Activated CD8-positive, alpha-beta T cell treated with anti-CD3 and anti-CD28 coated beads for 36 hours (primary cell): Measurements from ENCODE around the gene TMEM247. TPM values are rescaled to one million over a fixed set of nuclear protein-coding genes. Genes with fewer than 3 reads are reported as not detected.

Source experiments
- ATAC-seq: fragments of 200-7000 bp; cut with Tn5 transposase; one replicate; pipeline ENCODE4 v1.10.0; 2021; ENCODE audit warnings: mild to moderate bottlenecking, moderate library complexity
- CTCF ChIA-PET: fragments of 350-600 bp; sonication (Branson Sonifier 250); formaldehyde crosslinking; loops from one replicate; lab custom pipeline; 2021; ENCODE audit warnings: antibody characterized with exemption; lab: Charles Lee
- POLR2A ChIA-PET: fragments of 350-600 bp; sonication (Branson Sonifier 250); formaldehyde crosslinking; loops from one replicate; lab custom pipeline; 2021; ENCODE audit warnings: antibody characterized with exemption; lab: Charles Lee
- DNase-seq: peaks from one replicate; pipeline ENCODE4 v3.0.0-alpha.2; 2020
- H3K27ac Mint-ChIP-seq: one replicate; pipeline ENCODE4 v1.8.0; 2021; ENCODE audit warnings: mild to moderate bottlenecking, mixed read lengths
- H3K27me3 Mint-ChIP-seq: one replicate; pipeline ENCODE4 v1.8.0; 2021; ENCODE audit warnings: mixed read lengths
- H3K36me3 Mint-ChIP-seq: one replicate; pipeline ENCODE4 v1.8.0; 2021; ENCODE audit warnings: low read depth, mixed read lengths
- H3K4me1 Mint-ChIP-seq: one replicate; pipeline ENCODE4 v1.8.0; 2021; ENCODE audit warnings: low read depth, mixed read lengths
- H3K4me3 Mint-ChIP-seq: one replicate; pipeline ENCODE4 v1.8.0; 2021; ENCODE audit warnings: mild to moderate bottlenecking, moderate library complexity, mixed read lengths
- H3K9me3 Mint-ChIP-seq: one replicate; pipeline ENCODE4 v1.8.0; 2021; ENCODE audit warnings: mixed read lengths
- intact Hi-C: fragments of 100-400 bp; cut with micrococcal nuclease; formaldehyde crosslinking; loops from one replicate; pipeline ENCODE4 v1.10.0; 2022
- total RNA-seq, 2 experiments: library from RNA; stranded (reverse); gene quantifications; one replicate each; pipeline ENCODE4 v1.2.3, GENCODE V29; 2021
- TF ChIP-seq, protein P1 (sequence below): fragments of 200-600 bp; IDR thresholded peaks from one replicate; pipeline ENCODE4 v1.8.0; 2022; ENCODE audit warnings: antibody characterized with exemption, mild to moderate bottlenecking

TMEM247 gene
- not detected for total RNA-seq

DNA sequence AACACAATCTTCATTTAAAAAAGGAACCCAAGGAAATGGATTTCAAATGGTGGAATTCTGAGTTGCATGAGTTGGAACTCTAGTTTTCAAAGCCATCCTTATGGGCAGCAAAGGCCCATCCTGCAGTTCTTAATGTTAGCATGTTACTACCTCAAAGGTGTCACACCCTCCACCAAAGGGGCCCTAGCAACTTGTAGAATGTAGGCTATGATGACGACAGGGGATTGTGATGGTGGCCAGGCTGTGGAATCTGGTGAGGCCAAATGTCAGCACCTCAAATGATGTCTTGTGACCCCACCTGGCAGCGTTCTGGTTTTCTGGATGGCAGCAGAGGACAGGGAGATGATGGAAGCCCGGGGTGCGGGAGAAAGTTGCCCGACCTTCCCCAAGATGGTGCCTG is at the start of gene TMEM247:
TSS of gene TMEM247 (plus strand) at position 301 of the 400 bp plus-strand sequence.
- ChIA-PET POLR2A (no interaction called here), CTCF (interaction anchor here (1.2 kb wide), 1 partner anchor 76 kb away, joined by 3 read pairs; no protein-coding TSS in a partner anchor)
- TF ChIP-seq, protein P1, sequence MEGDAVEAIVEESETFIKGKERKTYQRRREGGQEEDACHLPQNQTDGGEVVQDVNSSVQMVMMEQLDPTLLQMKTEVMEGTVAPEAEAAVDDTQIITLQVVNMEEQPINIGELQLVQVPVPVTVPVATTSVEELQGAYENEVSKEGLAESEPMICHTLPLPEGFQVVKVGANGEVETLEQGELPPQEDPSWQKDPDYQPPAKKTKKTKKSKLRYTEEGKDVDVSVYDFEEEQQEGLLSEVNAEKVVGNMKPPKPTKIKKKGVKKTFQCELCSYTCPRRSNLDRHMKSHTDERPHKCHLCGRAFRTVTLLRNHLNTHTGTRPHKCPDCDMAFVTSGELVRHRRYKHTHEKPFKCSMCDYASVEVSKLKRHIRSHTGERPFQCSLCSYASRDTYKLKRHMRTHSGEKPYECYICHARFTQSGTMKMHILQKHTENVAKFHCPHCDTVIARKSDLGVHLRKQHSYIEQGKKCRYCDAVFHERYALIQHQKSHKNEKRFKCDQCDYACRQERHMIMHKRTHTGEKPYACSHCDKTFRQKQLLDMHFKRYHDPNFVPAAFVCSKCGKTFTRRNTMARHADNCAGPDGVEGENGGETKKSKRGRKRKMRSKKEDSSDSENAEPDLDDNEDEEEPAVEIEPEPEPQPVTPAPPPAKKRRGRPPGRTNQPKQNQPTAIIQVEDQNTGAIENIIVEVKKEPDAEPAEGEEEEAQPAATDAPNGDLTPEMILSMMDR, result no peak
- Mint-ChIP-seq H3K4me1 (peaks cover 9% of the 10 kb centered on the region), H3K9me3 (peaks cover 4% of the 10 kb centered on the region), H3K27ac (no peak within 1 kb of the TSS), H3K4me3 (no peak within 1 kb of the TSS), H3K27me3 (no peaks in the 10 kb centered on the region), H3K36me3 (peaks cover 2% of the 10 kb centered on the region)
- intact Hi-C loops, result no loop called here
- DNase-seq (no peak), ATAC-seq (no peak)

DNA sequence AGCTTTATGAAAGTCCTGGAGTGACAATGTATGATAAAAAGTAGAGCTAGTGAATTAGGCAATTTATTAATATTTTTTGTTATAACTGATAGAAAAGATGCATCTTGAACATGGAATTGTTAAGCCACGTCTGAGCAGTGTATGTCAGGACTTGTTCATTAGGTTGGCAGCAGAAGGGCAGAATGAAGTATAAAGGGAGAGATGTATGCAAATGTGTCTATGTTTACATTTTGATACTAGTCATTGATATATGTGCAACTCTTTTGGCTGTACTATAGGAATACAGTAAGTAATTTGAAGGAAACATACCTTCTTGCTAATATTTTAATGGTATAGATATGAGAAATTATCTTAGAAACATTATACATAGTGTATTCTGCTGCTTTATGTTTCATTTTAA is 49.0 kb upstream of the TMEM247 start:
- ChIA-PET POLR2A (interaction anchor here (0.7 kb wide), 1 partner anchor 8 kb away, joined by 3 read pairs; no protein-coding TSS in a partner anchor), CTCF (interaction anchor here (1.1 kb wide), 1 partner anchor 17 kb away, joined by 3 read pairs; no protein-coding TSS in a partner anchor)

DNA sequence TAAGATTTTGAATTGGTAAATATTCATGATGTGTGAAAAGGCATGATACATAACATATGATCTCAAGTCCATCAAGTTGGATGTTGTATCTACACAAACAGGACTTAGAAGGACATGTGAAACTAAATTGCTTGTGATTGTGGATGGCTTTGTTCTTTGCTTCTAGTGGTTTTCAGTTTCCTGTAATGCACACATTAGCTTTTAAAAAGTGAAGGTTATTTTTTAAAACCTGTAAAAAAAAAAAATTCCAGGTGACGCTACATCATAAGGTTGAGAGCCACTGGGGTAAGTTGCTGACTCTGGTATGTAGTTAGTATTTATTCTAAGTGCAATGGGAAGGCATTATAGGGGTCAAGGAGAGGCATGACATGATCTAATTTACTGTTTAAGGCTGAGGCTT is 48.4 kb upstream of the TMEM247 start:
- ChIA-PET POLR2A (interaction anchor here (0.7 kb wide), 1 partner anchor 9 kb away, joined by 3 read pairs; no protein-coding TSS in a partner anchor), CTCF (no interaction called here)
- TF ChIP-seq, protein P1, result no peak
- no peak for ATAC-seq
- intact Hi-C loops, result no loop called here
- peaks cover 3% of the 10 kb centered on the region for H3K9me3 Mint-ChIP-seq
- H3K4me1 Mint-ChIP-seq, result peaks cover 38% of the 10 kb centered on the region
- no peak for DNase-seq
- no peaks in the 10 kb centered on the region for H3K36me3 Mint-ChIP-seq
- H3K27ac Mint-ChIP-seq, result no peak overlapping the region
- H3K4me3 Mint-ChIP-seq, result no peak overlapping the region
- H3K27me3 Mint-ChIP-seq, result no peaks in the 10 kb centered on the region

More for the DNA sequence above, 49.0 kb upstream of the TMEM247 start:
- DNase-seq (no peak), ATAC-seq (no peak)
- intact Hi-C loops, result no loop called here
- Mint-ChIP-seq H3K27me3 (no peaks in the 10 kb centered on the region), H3K27ac (no peak overlapping the region), H3K4me1 (peaks cover 36% of the 10 kb centered on the region), H3K9me3 (peaks cover 3% of the 10 kb centered on the region), H3K36me3 (no peaks in the 10 kb centered on the region), H3K4me3 (no peak overlapping the region)
- TF ChIP-seq, protein P1, result no peak

DNA sequence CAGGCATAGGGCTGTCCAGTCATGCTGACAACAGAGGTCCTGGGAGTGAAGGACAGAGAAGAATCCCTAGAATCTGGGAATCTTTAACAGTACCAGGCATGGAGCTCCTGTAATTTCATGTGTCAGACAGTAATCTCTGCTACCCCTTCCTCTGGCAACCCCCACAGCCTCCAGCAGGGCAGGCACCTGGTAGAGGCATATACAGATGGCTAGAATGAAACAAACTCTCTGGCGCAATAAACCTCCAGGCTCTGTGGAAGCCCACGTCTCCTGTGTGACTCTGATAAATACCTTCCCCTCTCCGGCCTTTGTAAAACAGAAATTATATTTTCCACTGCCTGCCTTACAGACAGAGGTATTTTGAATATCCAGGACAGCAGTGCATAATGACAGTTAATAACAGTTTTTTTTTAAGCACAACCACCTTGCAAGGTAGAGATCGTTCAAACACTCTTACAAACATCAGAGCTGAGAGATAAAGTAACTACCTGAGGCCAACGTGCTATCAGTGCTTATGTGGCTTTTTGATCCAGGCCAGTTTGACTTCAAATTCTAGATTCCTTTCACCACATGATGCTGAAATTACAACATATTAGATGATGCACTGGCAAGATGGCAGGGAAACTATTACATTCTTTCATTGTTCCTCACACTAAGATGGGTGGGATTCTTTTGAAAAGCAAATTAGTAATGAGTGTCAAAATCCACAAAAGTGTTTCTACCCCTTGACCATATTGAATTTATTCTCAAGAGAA is 47.7 kb upstream of the TMEM247 start:
- DNase-seq, result no peak
- POLR2A ChIA-PET, result interaction anchor here (0.7 kb wide), 1 partner anchor 9 kb away, joined by 3 read pairs; no protein-coding TSS in a partner anchor
- ATAC-seq, result no peak
- Mint-ChIP-seq H3K9me3 (peaks cover 3% of the 10 kb centered on the region), H3K36me3 (no peaks in the 10 kb centered on the region), H3K27me3 (no peaks in the 10 kb centered on the region), H3K4me3 (no peak overlapping the region), H3K4me1 (peaks cover 38% of the 10 kb centered on the region), H3K27ac (no peak overlapping the region)
- TF ChIP-seq, protein P1, result no peak
- intact Hi-C loops, result no loop called here
- CTCF ChIA-PET, result no interaction called here

DNA sequence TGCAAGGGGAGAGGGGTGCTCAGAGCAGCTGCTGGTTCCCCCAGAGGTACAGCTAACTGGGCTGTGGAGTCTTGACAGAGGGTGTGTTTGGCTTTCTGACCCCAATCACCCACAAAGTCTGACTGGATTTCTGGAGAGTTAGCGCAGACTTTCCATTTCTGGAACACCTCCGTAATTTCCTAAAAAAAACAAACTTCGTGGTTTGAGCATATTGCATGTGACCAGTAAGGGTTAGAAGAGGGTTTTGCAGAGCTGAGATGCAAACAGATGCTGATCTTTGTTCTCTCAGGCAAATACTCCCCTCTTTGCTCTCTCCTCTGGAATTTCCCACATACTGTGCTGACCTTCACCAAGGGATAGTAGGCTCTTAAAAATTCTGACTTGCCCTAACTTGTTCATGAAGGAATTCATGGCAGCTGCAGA is 44.5 kb upstream of the TMEM247 start:
- ATAC-seq (no peak), DNase-seq (no peak)
- TF ChIP-seq, protein P1, result no peak
- no peaks in the 10 kb centered on the region for H3K36me3 Mint-ChIP-seq
- intact Hi-C loops, result no loop called here
- H3K4me1 Mint-ChIP-seq, result peaks cover 57% of the 10 kb centered on the region
- no peaks in the 10 kb centered on the region for H3K27me3 Mint-ChIP-seq
- ChIA-PET CTCF (no interaction called here), POLR2A (no interaction called here)
- peaks cover 1% of the 10 kb centered on the region for H3K9me3 Mint-ChIP-seq
- H3K4me3 Mint-ChIP-seq, result no peak overlapping the region
- no peak overlapping the region for H3K27ac Mint-ChIP-seq
